K562 (cell line): ENCODE results near the gene MROH8. TPM values are rescaled to one million over a fixed set of nuclear protein-coding genes. Genes with fewer than 3 reads are reported as not detected.

Experiments
- ATF1 ChIP-seq, 2 experiments: fragments of 450-650 bp in 1 of 2; IDR thresholded peaks; 2 replicates each; pipeline ENCODE4 v1.6.1; 2016; ENCODE audit warnings: missing compliant biosample characterization in 1 of 2, missing genetic modification characterization in 1 of 2
- CREM ChIP-seq: IDR thresholded peaks from 2 replicates; pipeline ENCODE4 v1.6.1; 2014; ENCODE audit warnings: antibody characterized with exemption, low read depth
- GABPB1 ChIP-seq: sonication (generic); formaldehyde crosslinking; IDR thresholded peaks from 2 replicates; pipeline ENCODE4 v1.8.0; 2022; ENCODE audit warnings: mild to moderate bottlenecking, missing genetic modification reagents
- HDAC8 ChIP-seq: fragments of 450-650 bp; IDR thresholded peaks from 2 replicates; pipeline ENCODE4 v1.6.1; 2016; ENCODE audit warnings: mild to moderate bottlenecking, missing genetic modification characterization, moderate library complexity, missing compliant biosample characterization
- HDGF ChIP-seq: fragments of 450-650 bp; IDR thresholded peaks from 2 replicates; pipeline ENCODE4 v1.6.1; 2016
- PHF8 ChIP-seq: fragments of 200-600 bp; sonication (generic); IDR thresholded peaks from 2 replicates; pipeline ENCODE4 v1.6.1; 2012; ENCODE audit warnings: mixed run types, mild to moderate bottlenecking, inconsistent platforms, low read length, moderate library complexity, borderline replicate concordance
- RBM25 ChIP-seq: fragments of 200-400 bp; formaldehyde crosslinking; IDR thresholded peaks from 2 replicates; pipeline ENCODE4 v1.6.1; 2018; ENCODE audit warnings: low read length, low read depth, moderate library complexity; ENCODE audit not compliant: severe bottlenecking
- THAP7 ChIP-seq: fragments of 250-450 bp; sonication (Bioruptor Pico); IDR thresholded peaks from 2 replicates; pipeline ENCODE4 v1.5.0; 2021
- U2AF1 ChIP-seq: fragments of 200-400 bp; formaldehyde crosslinking; optimal IDR thresholded peaks from 2 replicates; pipeline ENCODE3; 2017; ENCODE audit warnings: mild to moderate bottlenecking, low read depth, low read length, moderate library complexity
- ZNF511 ChIP-seq: sonication (generic); formaldehyde crosslinking; IDR thresholded peaks from 2 replicates; pipeline ENCODE4 v1.8.0; 2022; ENCODE audit warnings: mild to moderate bottlenecking, missing genetic modification reagents
- polyA plus RNA-seq, 8 experiments: library from polyadenylated mRNA; depleted of rRNA in 4 of 8; stranded (reverse) in 5 of 8; unstranded in 3 of 8; fragments of >200 nt; fragmentation: Nextera tagmentation in 2 of 8; fragmentation: Illumina TruSeq in 1 of 8; extraction: Ambion mirVana in 2 of 8; extraction: Trizol in 1 of 8; gene quantifications; 2 replicates each; pipeline versions ENCODE4 v1.2.1 to v1.2.3, GENCODE V29; 2011 to 2014; ENCODE audit warnings: inconsistent platforms in 1 of 8, missing spikeins in 1 of 8
- total RNA-seq, 7 experiments: library from RNA; depleted of rRNA in 6 of 7; stranded (reverse); fragments of >200 nt in 6 of 7; fragmentation: Illumina TruSeq in 2 of 7; extraction: Trizol in 2 of 7; gene quantifications; 2 replicates each; pipeline versions ENCODE4 v1.2.1 to v1.2.3, GENCODE V29; 2011 to 2021; ENCODE audit warnings: low replicate concordance in 1 of 7
- TF ChIP-seq, protein P1 (sequence below), 2 experiments: fragments of 450-650 bp; formaldehyde crosslinking in 1 of 2; IDR thresholded peaks; 2 replicates each; pipeline versions ENCODE4 v1.4.0 to v1.6.1; 2014 to 2020; ENCODE audit warnings: mild to moderate bottlenecking in 2 of 2, borderline replicate concordance in 1 of 2, low read depth in 1 of 2
- TF ChIP-seq, protein P2 (sequence below): fragments of 450-650 bp; formaldehyde crosslinking; IDR thresholded peaks from 2 replicates; pipeline ENCODE4 v1.4.0; 2020; ENCODE audit warnings: mild to moderate bottlenecking, moderate library complexity
- TF ChIP-seq, protein P3 (sequence below): fragments of 450-650 bp; IDR thresholded peaks from 2 replicates; pipeline ENCODE4 v1.6.1; 2016

MROH8 gene
- total and polyA plus RNA-seq, 9 of the 15 experiments (the other 6 are each of a cell fraction or from before 2014, with no cell fraction given): 0.21 to 1.5 (median 0.78) TPM

DNA sequence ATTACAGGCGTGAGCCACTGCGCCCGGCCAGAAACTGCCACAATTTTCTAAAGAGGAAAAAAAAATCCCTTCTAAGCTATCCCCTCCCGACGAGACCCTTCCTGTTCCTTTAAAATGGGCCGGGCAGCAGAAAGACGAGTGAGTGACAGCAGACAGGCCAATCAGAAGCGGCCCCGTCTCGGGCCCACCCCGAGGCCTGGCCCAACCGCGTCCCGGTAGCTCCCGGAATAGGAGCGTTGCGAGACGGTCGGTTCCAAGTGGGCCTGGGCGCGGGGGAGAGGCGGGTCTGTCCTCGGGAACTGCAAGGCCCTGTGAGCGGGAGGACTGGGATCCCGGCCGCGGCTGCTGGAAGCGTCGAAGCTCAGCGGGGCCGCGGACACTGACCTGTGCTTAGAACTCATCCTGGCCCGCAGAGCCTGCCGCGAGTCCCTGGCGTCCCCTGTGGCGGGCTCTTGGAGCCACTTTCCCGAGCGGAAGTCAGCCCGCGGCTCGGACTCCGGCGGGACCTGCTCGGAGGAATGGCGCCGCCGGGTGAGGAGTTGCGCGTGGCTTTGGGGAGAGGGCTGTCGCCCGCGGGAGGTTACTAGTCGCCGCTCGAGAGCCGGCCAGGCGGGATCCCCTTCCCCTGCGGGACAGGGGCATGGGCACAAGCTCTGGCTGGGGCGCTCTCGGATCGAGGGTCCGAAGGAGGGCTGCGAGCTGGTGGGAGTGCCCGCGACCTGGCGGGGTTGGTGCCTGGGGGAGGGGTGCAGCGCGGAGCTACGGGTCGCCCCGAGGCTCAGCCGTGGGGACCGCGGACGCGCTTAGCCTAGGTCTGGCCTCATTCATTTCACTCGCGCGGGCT lies at the start of gene MROH8, which contains the start of gene RPN2 (continued):
- TF ChIP-seq, protein P1, sequence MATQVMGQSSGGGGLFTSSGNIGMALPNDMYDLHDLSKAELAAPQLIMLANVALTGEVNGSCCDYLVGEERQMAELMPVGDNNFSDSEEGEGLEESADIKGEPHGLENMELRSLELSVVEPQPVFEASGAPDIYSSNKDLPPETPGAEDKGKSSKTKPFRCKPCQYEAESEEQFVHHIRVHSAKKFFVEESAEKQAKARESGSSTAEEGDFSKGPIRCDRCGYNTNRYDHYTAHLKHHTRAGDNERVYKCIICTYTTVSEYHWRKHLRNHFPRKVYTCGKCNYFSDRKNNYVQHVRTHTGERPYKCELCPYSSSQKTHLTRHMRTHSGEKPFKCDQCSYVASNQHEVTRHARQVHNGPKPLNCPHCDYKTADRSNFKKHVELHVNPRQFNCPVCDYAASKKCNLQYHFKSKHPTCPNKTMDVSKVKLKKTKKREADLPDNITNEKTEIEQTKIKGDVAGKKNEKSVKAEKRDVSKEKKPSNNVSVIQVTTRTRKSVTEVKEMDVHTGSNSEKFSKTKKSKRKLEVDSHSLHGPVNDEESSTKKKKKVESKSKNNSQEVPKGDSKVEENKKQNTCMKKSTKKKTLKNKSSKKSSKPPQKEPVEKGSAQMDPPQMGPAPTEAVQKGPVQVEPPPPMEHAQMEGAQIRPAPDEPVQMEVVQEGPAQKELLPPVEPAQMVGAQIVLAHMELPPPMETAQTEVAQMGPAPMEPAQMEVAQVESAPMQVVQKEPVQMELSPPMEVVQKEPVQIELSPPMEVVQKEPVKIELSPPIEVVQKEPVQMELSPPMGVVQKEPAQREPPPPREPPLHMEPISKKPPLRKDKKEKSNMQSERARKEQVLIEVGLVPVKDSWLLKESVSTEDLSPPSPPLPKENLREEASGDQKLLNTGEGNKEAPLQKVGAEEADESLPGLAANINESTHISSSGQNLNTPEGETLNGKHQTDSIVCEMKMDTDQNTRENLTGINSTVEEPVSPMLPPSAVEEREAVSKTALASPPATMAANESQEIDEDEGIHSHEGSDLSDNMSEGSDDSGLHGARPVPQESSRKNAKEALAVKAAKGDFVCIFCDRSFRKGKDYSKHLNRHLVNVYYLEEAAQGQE (IDR thresholded peaks at IDR 0.05; ENCODE audit: borderline replicate concordance): no peak
- TF ChIP-seq, protein P1 (CRISPR knock-in tag; IDR thresholded peaks at IDR 0.05; ENCODE audit: low read depth): no peak
- TF ChIP-seq HDGF (no peak), ATF1 (CRISPR knock-in tag; IDR thresholded peaks at IDR 0.05) (no peak), ATF1 (tag; IDR thresholded peaks at IDR 0.05) (peak; percentile 92), HDAC8 (tag) (no peak), THAP7 (CRISPR knock-in tag) (no peak), U2AF1 (peak; percentile 89), GABPB1 (peak; percentile 92), ZNF511 (0 out of 2 replicates have a peak, but pooled peaks have one; percentile 37), CREM (peak; percentile 74), PHF8 (peak; percentile 73), RBM25 (peak; percentile 95)
- TF ChIP-seq, protein P2, sequence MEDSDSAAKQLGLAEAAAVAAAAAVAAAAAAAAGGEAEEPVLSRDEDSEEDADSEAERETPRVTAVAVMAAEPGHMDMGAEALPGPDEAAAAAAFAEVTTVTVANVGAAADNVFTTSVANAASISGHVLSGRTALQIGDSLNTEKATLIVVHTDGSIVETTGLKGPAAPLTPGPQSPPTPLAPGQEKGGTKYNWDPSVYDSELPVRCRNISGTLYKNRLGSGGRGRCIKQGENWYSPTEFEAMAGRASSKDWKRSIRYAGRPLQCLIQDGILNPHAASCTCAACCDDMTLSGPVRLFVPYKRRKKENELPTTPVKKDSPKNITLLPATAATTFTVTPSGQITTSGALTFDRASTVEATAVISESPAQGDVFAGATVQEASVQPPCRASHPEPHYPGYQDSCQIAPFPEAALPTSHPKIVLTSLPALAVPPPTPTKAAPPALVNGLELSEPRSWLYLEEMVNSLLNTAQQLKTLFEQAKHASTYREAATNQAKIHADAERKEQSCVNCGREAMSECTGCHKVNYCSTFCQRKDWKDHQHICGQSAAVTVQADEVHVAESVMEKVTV (CRISPR knock-in tag): no peak
- TF ChIP-seq, protein P3, sequence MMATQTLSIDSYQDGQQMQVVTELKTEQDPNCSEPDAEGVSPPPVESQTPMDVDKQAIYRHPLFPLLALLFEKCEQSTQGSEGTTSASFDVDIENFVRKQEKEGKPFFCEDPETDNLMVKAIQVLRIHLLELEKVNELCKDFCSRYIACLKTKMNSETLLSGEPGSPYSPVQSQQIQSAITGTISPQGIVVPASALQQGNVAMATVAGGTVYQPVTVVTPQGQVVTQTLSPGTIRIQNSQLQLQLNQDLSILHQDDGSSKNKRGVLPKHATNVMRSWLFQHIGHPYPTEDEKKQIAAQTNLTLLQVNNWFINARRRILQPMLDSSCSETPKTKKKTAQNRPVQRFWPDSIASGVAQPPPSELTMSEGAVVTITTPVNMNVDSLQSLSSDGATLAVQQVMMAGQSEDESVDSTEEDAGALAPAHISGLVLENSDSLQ: peak; percentile 100
